Right lobe of liver (tissue), 6 donors: ENCODE measurements around the gene ATP13A3. TPM values are rescaled to one million over a fixed set of nuclear protein-coding genes. Genes with fewer than 3 reads are reported as not detected.
A peak's percentile ranks its signal among the peaks of the same experiment; 100 is the strongest.

Experiments used
- ATAC-seq, 4 donors: fragments of 200-7000 bp; cut with Tn5 transposase; one replicate each; pipeline ENCODE4 v1.9.1; 2020; ENCODE audit warnings: mild to moderate bottlenecking in 4 of 4, moderate library complexity in 4 of 4
- DNase-seq, 3 donors: peaks; one replicate each; pipeline ENCODE4 v3.0.0-alpha.2; 2020
- H3K27ac ChIP-seq, 3 donors: fragments of 200-600 bp; one replicate each; pipeline ENCODE4 v1.8.0; 2022
- H3K27me3 ChIP-seq, 2 donors: fragments of 200-600 bp; one replicate each; pipeline ENCODE4 v1.8.0; 2022
- H3K36me3 ChIP-seq, 4 donors: fragments of 200-600 bp; sonication (generic) in 1 of 4; one replicate each; pipeline versions ENCODE4 v1.5.1 to v1.8.0; 2017 to 2022; ENCODE audit warnings: control low read depth in 1 of 4
- H3K4me1 ChIP-seq, 4 donors: fragments of 200-600 bp; sonication (generic) in 1 of 4; one replicate each; pipeline versions ENCODE4 v1.5.1 to v1.8.0; 2017 to 2022; ENCODE audit warnings: control low read depth in 1 of 4
- H3K4me3 ChIP-seq, 3 donors: fragments of 200-600 bp; one replicate each; pipeline ENCODE4 v1.8.0; 2022
- H3K9me3 ChIP-seq, 4 donors: fragments of 200-600 bp; sonication (generic) in 1 of 4; one replicate each; pipeline versions ENCODE4 v1.5.1 to v1.8.0; 2017 to 2022; ENCODE audit warnings: control low read depth in 1 of 4
- POLR2A ChIP-seq: fragments of 450-650 bp; IDR thresholded peaks from one replicate; pipeline ENCODE4 v1.6.1; 2017; ENCODE audit warnings: antibody characterized with exemption, mild to moderate bottlenecking
- WGBS: methylation state at CpG from one replicate; pipeline ENCODE4 v1.1.6; 2018; ENCODE audit warnings: low coverage, low lambda C conversion rate; ENCODE audit not compliant: insufficient coverage; ENCODE audit errors: missing lambda C conversion rate; 5-methylcytosine and 5-hydroxymethylcytosine counted together
- intact Hi-C, 2 donors: fragments of 100-400 bp; cut with DNase I; formaldehyde crosslinking; loops; one replicate each; pipeline versions ENCODE4 v1.11.2 to v1.14.1; 2022
- total RNA-seq, 6 experiments: library from RNA; depleted of rRNA in 2 of 6; stranded (reverse); fragments of >200 nt in 2 of 6; fragmentation: NEBNext Ultra II Directional in 3 of 6; extraction: Animal tissue kit (Norgen Biotek cat#: 25700) in 3 of 6; gene quantifications; one replicate each; pipeline versions ENCODE4 v1.1.0 to v1.2.4, GENCODE V29; 2016 to 2023
- TF ChIP-seq, protein P1 (sequence below), 4 donors: fragments of 200-600 bp in 3 of 4; fragments of 450-650 bp in 1 of 4; IDR thresholded peaks; one replicate each; pipeline versions ENCODE4 v1.5.1 to v1.8.0; 2016 to 2022; ENCODE audit warnings: antibody characterized with exemption in 4 of 4, mild to moderate bottlenecking in 2 of 4
- donor health status: DM: no; HTN: yes; CAD: no.
- donor health status: DM: no; HTN: no; CAD: no.
- donor health status: DM: no; HTN: no; CAD: no.
- donor health status: DM: no; HTN: yes; CAD: no.
- donor health status: DM: no; HTN: yes; CAD: no.

The ATP13A3 gene
- total RNA-seq, 6 experiments from 2014 or later, result 109 to 172 (median 145) TPM

DNA sequence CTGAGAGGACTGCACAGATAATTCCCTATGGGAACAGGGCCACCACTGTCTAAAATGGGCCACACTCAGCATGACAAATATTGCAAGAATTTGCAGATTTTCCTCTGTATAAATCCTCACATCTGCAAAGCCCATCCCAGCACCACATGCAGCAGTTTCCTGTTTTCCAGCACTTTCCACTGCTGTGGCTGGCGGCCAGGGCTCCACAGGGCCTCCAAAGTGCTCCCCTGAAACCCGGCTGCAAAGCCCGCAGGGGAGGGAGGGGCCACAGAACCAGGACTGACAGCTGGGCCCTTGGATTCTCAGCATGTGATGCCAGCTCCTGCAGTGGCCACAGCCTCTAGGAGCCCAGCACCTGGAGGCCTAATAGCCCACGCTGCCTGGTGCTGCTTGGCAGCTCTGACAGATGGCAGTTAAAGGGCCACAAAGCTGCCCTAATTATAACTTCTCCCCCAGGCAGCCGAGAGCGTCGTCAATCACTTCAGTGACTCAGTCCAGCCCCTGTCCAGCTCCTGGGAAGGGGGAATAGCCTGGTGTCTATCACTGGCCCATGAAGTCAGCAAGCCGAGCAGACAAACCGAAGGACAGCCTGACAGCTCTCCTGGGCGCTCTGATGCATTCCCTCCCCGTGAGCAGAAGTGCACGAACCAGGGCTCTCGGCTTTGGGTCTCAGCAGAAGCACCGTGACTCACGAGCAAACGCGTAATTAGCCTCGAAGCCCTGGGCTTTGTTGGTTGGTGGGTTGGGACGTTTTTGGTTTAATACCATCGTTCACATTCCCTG is 122.0 kb downstream of the ATP13A3 start:
- H3K27ac ChIP-seq, result no peak overlapping the region
- intact Hi-C loops, result no loop called here
- H3K4me3 ChIP-seq, result no peak overlapping the region
- TF ChIP-seq, protein P1, sequence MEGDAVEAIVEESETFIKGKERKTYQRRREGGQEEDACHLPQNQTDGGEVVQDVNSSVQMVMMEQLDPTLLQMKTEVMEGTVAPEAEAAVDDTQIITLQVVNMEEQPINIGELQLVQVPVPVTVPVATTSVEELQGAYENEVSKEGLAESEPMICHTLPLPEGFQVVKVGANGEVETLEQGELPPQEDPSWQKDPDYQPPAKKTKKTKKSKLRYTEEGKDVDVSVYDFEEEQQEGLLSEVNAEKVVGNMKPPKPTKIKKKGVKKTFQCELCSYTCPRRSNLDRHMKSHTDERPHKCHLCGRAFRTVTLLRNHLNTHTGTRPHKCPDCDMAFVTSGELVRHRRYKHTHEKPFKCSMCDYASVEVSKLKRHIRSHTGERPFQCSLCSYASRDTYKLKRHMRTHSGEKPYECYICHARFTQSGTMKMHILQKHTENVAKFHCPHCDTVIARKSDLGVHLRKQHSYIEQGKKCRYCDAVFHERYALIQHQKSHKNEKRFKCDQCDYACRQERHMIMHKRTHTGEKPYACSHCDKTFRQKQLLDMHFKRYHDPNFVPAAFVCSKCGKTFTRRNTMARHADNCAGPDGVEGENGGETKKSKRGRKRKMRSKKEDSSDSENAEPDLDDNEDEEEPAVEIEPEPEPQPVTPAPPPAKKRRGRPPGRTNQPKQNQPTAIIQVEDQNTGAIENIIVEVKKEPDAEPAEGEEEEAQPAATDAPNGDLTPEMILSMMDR (IDR thresholded peaks at IDR 0.05), result no peak
- no peak for TF ChIP-seq POLR2A
- H3K36me3 ChIP-seq, result no peaks in the 10 kb centered on the region
- peak; percentile 23 to 75 (median 39) for ATAC-seq
- 57% methylated on average over 6 of the region's 20 CpGs for WGBS
- peaks cover 0 to 9% (median 0%) of the 10 kb centered on the region in 4 donors for H3K4me1 ChIP-seq
- no peaks in the 10 kb centered on the region for H3K9me3 ChIP-seq
- no peaks in the 10 kb centered on the region for H3K27me3 ChIP-seq
- no peak for DNase-seq

GRCh38 chr3:194364314-194364651 is 122.5 kb downstream of the ATP13A3 start:
- H3K27ac ChIP-seq, result no peak overlapping the region
- peak in 2 of 4 donors; percentile 27 to 50 for ATAC-seq

DNA sequence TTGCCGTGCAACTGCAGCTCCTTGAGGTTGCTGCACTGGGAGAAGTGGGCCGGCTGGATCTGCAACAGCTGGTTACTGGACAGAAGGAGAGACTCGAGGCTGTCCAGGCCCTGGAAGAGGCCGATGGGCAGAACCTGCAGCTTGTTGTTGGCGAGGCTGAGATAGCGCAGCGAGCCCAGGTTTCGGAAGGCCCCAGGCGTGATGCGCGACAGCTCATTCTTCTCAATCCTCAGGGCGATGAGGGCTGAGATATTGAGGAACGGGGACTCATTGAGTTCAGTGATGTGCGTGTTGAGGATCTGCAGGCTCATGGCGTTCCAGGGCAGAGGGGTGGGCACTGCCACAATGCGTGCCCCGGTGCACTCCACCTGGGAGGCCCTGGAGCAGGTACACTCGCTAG is 126.2 kb downstream of the ATP13A3 start:
- WGBS, result 57% methylated on average over 3 of the region's 18 CpGs
- Histone ChIP-seq H3K9me3 (no peaks in the 10 kb centered on the region), H3K36me3 (no peaks in the 10 kb centered on the region), H3K4me3 (no peak overlapping the region), H3K4me1 (peaks cover 0 to 9% (median 0%) of the 10 kb centered on the region in 4 donors), H3K27me3 (no peaks in the 10 kb centered on the region), H3K27ac (no peak overlapping the region)
- no peak for DNase-seq
- no peak for ATAC-seq
- intact Hi-C loops, result no loop called here
- TF ChIP-seq POLR2A, result no peak
- TF ChIP-seq, protein P1 (IDR thresholded peaks at IDR 0.05), result no peak

More at GRCh38 chr3:194364314-194364651, 122.5 kb downstream of the ATP13A3 start:
- H3K36me3 ChIP-seq, result no peaks in the 10 kb centered on the region
- peaks cover 0 to 9% (median 0%) of the 10 kb centered on the region in 4 donors for H3K4me1 ChIP-seq
- no peaks in the 10 kb centered on the region for H3K27me3 ChIP-seq
- WGBS, result no CpG with 5 or more reads among the region's 3 CpGs
- H3K9me3 ChIP-seq, result no peaks in the 10 kb centered on the region
- TF ChIP-seq, protein P1 (IDR thresholded peaks at IDR 0.05), result no peak
- TF ChIP-seq POLR2A, result no peak
- DNase-seq, result no peak
- no peak overlapping the region for H3K4me3 ChIP-seq
- intact Hi-C loops, result no loop called here

- no peak overlapping the region for H3K27ac ChIP-seq
- H3K4me1 ChIP-seq, result no peaks in the 10 kb centered on the region
- ATAC-seq, result no peak
- H3K4me3 ChIP-seq, result no peak overlapping the region
- no peaks in the 10 kb centered on the region for H3K36me3 ChIP-seq
- no peak for DNase-seq
- intact Hi-C loops, result no loop called here
- TF ChIP-seq, protein P1 (IDR thresholded peaks at IDR 0.05), result no peak
- no peak for TF ChIP-seq POLR2A
- no peaks in the 10 kb centered on the region for H3K27me3 ChIP-seq
- whole genome bisulfite sequencing, result 88% methylated on average over 8 of the region's 11 CpGs
- H3K9me3 ChIP-seq, result no peaks in the 10 kb centered on the region
Measured at GRCh38 chr3:194357681-194358080, 129.1 kb downstream of the ATP13A3 start.
